Measurements from ENCODE around the gene DBT. TPM values are rescaled to one million over a fixed set of nuclear protein-coding genes. Genes with fewer than 3 reads are reported as not detected.

Gene DBT
- polyA plus RNA-seq, 1 of the 3 experiments (the other 2 are of a cell fraction): 2.0 TPM

GRCh38 chr1:100217834-100218233 is 31.8 kb downstream of the DBT start:
- H3K4me2 ChIP-seq: no peak overlapping the region
- peaks cover 6% of the 10 kb centered on the region for H3F3A ChIP-seq (replicated peaks; ENCODE audit: insufficient read depth)
- no peak overlapping the region for H3K4me3 ChIP-seq (ENCODE audit: low read depth in 2 of 2, low read length in 1 of 2)
- ChIA-PET POLR2A (no interaction called here), CTCF (no interaction called here)
- H3K9me3 ChIP-seq: no peaks in the 10 kb centered on the region
- no peak overlapping the region for H3K9ac ChIP-seq
- WGBS (ENCODE audit: low lambda C conversion rate): 90% methylated on average over 2 of the region's 2 CpGs
- H3K79me2 ChIP-seq (ENCODE audit: insufficient read depth): no peaks in the 10 kb centered on the region
- H2AFZ ChIP-seq (ENCODE audit: low read depth): no peak overlapping the region
- H3K9me2 ChIP-seq: no peaks in the 10 kb centered on the region
- no peak overlapping the region for H3K27ac ChIP-seq (ENCODE audit: low read depth in 2 of 2, low read length in 1 of 2)
- H4K20me1 ChIP-seq (ENCODE audit: insufficient read depth): no peaks in the 10 kb centered on the region
- TF ChIP-seq USF2 (IDR thresholded peaks at IDR 0.05; ENCODE audit: borderline replicate concordance, low read depth, low read length): no peak
- no peak for TF ChIP-seq EZH2phosphoT487 (IDR thresholded peaks at IDR 0.05; ENCODE audit: borderline replicate concordance, low read depth)
- TF ChIP-seq RFX5 (IDR thresholded peaks at IDR 0.05; ENCODE audit: low read length): no peak
- no peak for TF ChIP-seq NRF1 (IDR thresholded peaks at IDR 0.05; ENCODE audit: low read depth, low read length)
- no peak for TF ChIP-seq PBX3 (IDR thresholded peaks at IDR 0.05)
- no peak for TF ChIP-seq POLR2AphosphoS5 (IDR thresholded peaks at IDR 0.05; ENCODE audit: low read depth, low read length)
- TF ChIP-seq RCOR1 (IDR thresholded peaks at IDR 0.05; ENCODE audit: low read length): no peak
- no peak for TF ChIP-seq REST (IDR thresholded peaks at IDR 0.05; ENCODE audit: low read depth, low read length)
- TF ChIP-seq GABPA (IDR thresholded peaks at IDR 0.05; ENCODE audit: low read depth): no peak
- TF ChIP-seq USF1 (IDR thresholded peaks at IDR 0.05; ENCODE audit: borderline replicate concordance, low read depth): no peak
- no peak for TF ChIP-seq YY1 (IDR thresholded peaks at IDR 0.05; ENCODE audit: low read depth)
- no peak for TF ChIP-seq IRF3 (IDR thresholded peaks at IDR 0.05; ENCODE audit: low read depth, low read length)
- no peak for TF ChIP-seq MAX (IDR thresholded peaks at IDR 0.05; ENCODE audit: low read depth)
- TF ChIP-seq CHD2 (IDR thresholded peaks at IDR 0.05; ENCODE audit: low read length, partially characterized antibody): no peak
- TF ChIP-seq FOXJ3 (CRISPR knock-in tag; IDR thresholded peaks at IDR 0.05): no peak
- TF ChIP-seq SIN3A (IDR thresholded peaks at IDR 0.05; ENCODE audit: borderline replicate concordance, low read depth, low read length): no peak
- TF ChIP-seq TCF12 (IDR thresholded peaks at IDR 0.05): no peak
- TF ChIP-seq NFIC (IDR thresholded peaks at IDR 0.05; ENCODE audit: borderline replicate concordance): no peak
- H3K27me3 ChIP-seq (ENCODE audit: insufficient read depth): no peaks in the 10 kb centered on the region
- H3K4me1 ChIP-seq (ENCODE audit: control insufficient read depth in 1 of 2, insufficient read depth in 2 of 2, low read depth in 1 of 2, low read length in 1 of 2): no peaks in the 10 kb centered on the region
- no peak for DNase-seq
- H3K36me3 ChIP-seq (replicated peaks in 1 of 2; ENCODE audit: control insufficient read depth in 1 of 2, insufficient read depth in 2 of 2, low read length in 1 of 2): peaks cover 34 to 42% of the 10 kb centered on the region in 2 experiments

Measured in SK-N-SH (cell line).